ENCODE measurements around the gene NBPF4. TPM values are rescaled to one million over a fixed set of nuclear protein-coding genes. Genes with fewer than 3 reads are reported as not detected.
"Not testable (repeated sequence)": the region's sequence is repeated elsewhere in the genome, so short reads cannot be mapped to it uniquely, and the experiment has no call there.

Gene NBPF4
- polyA plus RNA-seq, 3 donors, result not detected

DNA sequence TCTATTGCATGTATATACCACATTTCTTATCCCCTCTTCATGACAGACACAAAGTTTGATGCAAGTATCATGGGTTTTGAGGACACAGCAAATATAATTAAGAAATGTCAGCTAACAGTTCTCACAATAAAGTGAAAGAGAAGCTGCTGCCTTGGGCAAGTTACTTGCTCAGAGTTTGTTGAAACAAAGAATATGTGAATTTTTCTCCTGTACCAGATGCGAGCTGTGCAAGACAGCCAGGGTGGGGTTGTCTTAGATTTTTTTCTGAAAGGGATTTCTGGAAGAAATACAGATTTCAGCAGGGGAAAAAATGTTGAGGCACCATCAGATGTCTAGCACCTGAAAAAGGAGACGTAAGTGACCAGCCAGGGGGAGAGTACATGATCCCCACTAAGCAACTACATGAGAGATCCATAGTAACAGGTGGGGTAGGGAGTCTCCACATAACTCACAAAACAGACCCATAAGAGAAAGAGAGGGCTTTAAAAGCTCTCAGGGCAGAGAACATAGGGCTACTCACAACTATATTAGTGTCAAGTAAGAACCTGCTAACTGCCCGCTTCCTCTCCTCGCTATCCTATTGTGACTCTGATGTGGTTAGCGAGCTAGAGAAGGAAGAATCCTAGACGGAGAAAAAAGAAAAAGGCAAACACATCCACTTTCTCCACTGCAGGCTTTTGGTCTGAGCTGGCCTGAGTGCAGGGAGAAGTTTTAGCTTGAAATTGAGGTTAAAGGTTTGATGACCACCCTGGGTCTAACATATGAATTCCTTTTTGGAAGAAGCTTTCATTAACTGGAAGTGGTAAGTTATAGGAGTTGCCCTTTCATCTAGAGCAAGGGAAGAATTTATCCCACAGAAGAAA lies 27.6 kb downstream of the NBPF4 start:
- WGBS, 3 donors, result 76 to 82% (median 79%) methylated on average over 5 to 6 of the region's 6 CpGs
- not testable (repeated sequence) for H3K27ac ChIP-seq (ENCODE audit: low read depth, low read length)

DNA sequence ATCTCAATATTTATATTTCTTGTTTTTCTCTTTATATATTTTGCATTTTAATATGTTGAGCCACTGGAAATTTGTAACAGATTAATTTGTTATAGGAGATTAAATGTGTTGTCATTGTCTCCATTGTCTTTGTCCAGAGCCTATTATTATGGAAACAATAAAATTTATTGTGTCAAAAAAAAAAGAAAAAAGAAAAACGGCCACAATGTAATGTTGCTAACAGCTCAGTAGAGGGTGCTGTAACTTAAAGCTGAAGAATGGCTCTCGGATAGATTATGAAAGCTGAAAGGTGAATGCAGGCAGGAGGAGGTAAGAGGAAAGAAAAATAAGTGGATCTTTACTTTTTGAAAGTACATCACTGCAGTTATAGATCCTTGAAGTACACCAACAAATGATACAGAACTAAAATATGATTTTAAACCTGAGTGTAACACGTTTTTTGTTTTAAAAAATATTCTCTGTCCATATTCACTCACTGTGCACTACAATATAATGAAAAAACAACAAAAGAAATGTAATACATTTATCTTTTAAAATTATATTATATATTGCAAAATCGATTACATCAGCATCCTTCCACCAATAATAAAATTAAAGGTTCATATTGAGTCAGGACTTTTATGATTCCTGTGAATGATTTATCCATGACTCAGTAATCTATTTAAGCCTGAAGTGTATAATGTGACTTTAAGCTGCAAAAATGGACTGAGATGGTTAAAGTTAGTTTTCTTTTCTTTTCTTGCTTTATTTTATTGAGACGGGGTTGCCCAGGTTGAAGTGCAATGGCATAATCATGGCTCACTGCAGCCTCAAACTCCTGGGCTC lies 29.0 kb downstream of the NBPF4 start:
- not testable (repeated sequence) for H3K27ac ChIP-seq (ENCODE audit: low read depth, low read length)
- 9 to 18% (median 17%) methylated on average over 4 of the region's 5 CpGs for WGBS, 3 donors

DNA sequence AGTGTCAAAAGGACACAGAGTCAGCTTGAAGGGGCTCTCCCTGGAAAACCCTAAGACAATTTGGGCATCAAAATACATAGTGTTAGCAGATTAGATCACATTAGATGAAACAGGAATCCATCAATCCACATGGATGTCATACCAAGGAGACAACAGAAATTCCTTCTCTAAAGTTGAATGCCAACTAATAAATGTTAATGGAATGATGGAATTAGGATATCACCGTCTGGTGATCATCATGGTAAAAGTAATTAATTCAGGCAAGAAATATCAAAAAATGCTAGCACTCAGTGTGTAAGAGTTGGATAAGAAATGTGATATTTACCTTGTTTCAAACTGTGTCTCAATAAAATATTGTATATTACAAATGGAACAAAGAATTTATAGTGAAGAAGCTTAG lies 32.9 kb downstream of the NBPF4 start:
- 81 to 91% (median 88%) methylated on average over 1 of the region's 1 CpG for WGBS, 3 donors
- H3K27ac ChIP-seq (ENCODE audit: low read depth, low read length), result no peak overlapping the region

- H3K27ac ChIP-seq (ENCODE audit: low read depth, low read length), result no peak overlapping the region
- 68 to 81% (median 72%) methylated on average over 11 of the region's 11 CpGs for WGBS, 3 donors
These were observed 34.3 kb downstream of the NBPF4 start for GRCh38 chr1:108209456-108210108.

DNA sequence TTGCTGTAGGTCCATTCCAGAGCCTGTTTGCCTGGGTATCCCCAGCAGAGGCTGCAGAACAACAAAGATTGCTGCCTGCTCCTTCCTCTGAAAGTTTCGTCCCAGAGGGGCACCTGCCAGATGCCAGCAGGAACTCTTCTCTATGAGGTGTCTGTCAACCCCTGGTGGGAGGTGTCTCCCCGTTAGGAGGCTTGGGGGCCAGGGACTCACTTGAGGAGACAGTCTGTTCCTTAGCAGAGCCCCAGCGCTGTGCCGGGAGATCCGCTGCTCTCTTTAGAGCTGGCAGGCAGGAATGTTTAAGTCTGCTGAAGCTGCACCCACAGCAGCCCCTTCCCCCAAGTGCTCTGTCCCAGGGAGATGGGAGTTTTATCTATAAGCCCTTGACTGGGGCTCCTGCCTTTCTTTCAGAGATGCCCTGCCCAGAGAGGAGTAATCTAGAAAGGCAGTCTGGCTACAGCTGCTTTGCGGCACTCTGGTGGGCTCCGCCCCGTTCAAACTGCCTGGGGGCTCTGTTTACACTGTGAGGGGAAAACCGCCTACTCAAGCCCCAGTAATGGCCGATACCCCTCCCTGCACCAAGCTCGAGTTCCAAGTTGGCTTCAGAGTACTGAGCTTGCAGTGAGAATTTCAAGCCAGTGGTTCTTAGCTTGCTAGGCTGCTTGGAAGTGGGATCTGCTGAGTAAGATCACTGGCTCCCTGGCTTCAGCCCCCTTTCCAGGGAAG lies 35.0 kb downstream of the NBPF4 start:
- 49 to 72% (median 70%) methylated on average over 11 of the region's 11 CpGs for WGBS, 3 donors
- H3K27ac ChIP-seq (ENCODE audit: low read depth, low read length), result no peak overlapping the region

DNA sequence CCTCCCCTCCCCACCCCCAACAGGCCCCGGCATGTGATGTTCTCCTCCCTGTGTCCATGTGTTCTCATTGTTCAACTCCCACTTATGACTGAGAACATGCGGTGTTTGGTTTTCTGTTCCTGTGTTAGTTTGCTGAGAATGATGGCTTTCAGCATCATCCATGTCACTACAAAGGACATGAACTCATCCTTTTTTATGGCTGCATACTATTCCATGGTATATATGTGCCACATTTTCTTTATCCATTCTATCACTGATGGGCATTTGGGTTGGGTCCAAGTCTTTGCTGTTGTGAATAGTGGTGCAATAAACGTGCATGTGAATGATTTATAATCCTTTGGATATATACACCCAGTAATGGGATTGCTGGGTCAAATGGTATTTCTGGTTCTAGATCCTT lies 40.3 kb downstream of the NBPF4 start:
- H3K27ac ChIP-seq (ENCODE audit: low read depth, low read length), result not testable (repeated sequence)
- 88 to 93% (median 92%) methylated on average over 3 of the region's 3 CpGs for WGBS, 3 donors

- WGBS, 3 donors, result 75 to 85% (median 85%) methylated on average over 5 of the region's 5 CpGs
- no peak overlapping the region for H3K27ac ChIP-seq (ENCODE audit: low read depth, low read length)
These were observed 42.2 kb downstream of the NBPF4 start for GRCh38 chr1:108201687-108202086.

- no peak overlapping the region for H3K27ac ChIP-seq (ENCODE audit: low read depth, low read length)
- WGBS, 3 donors, result 1 to 2% (median 2%) methylated on average over 10 of the region's 10 CpGs
These were observed 43.2 kb downstream of the NBPF4 start for GRCh38 chr1:108200687-108201051.

GRCh38 chr1:108199781-108200686 lies 43.8 kb downstream of the NBPF4 start, which contains the start of gene SLC25A24:
SLC25A24 (minus strand) TSS chr1:108200343; CDS start chr1:108200138, 205 bp downstream.
- peak within 1 kb of the TSS; percentile 13 for H3K27ac ChIP-seq (ENCODE audit: low read depth, low read length)
- WGBS, 3 donors, result 0% methylated on average over 80 to 97 of the region's 97 CpGs

GRCh38 chr1:108199201-108199691 lies 44.6 kb downstream of the NBPF4 start:
- 4 to 8% (median 4%) methylated on average over 9 of the region's 9 CpGs for WGBS, 3 donors
- H3K27ac ChIP-seq (ENCODE audit: low read depth, low read length), result peak overlapping the region; percentile 13

DNA sequence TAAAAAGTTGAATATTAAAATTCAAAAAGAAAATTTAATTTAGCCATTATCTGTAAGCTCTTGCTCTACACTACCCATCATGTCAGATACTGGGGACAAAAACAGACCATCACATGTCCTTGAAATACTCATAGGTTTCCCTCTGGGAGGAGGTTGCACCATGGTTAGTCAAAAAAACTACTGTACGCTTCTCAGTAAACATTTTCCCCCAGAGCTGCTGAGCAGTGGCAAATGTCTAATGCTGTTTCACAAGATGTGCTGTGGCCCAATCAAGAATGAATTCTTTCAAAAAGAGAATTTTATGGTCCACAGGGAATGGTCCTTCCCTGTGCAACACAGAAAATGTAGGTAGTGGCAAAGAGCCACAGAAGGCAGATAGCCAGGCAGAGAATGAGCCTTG lies 49.8 kb downstream of the NBPF4 start:
- WGBS, 3 donors, result 70 to 94% (median 86%) methylated on average over 1 of the region's 1 CpG
- no peak overlapping the region for H3K27ac ChIP-seq (ENCODE audit: low read depth, low read length)

GRCh38 chr1:108193333-108193732 lies 50.5 kb downstream of the NBPF4 start:
- H3K27ac ChIP-seq (ENCODE audit: low read depth, low read length), result no peak overlapping the region
- WGBS, 3 donors, result 92 to 98% (median 94%) methylated on average over 1 of the region's 1 CpG

DNA sequence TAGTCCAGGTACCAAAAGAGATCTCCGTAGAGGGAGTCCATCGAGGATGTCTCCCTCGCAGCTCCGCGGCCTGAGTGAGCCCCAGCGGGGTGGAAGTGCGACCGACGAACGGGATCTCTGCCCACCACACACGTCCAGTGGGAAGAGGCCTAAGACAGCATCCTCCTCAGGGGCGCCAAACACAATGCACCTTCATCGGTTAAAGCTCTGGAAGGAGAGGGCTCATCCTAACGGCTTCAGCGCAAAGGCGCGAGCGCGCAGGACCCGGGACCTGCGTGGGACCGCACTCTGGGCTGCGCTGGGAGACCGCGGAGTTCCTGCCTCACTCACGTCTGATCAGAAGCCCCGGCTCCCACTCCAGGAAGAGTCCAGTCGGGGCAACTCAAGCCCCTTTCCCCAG lies 51.3 kb downstream of the NBPF4 start:
- WGBS, 3 donors, result 98 to 99% (median 98%) methylated on average over 28 of the region's 28 CpGs
- no peak overlapping the region for H3K27ac ChIP-seq (ENCODE audit: low read depth, low read length)

DNA sequence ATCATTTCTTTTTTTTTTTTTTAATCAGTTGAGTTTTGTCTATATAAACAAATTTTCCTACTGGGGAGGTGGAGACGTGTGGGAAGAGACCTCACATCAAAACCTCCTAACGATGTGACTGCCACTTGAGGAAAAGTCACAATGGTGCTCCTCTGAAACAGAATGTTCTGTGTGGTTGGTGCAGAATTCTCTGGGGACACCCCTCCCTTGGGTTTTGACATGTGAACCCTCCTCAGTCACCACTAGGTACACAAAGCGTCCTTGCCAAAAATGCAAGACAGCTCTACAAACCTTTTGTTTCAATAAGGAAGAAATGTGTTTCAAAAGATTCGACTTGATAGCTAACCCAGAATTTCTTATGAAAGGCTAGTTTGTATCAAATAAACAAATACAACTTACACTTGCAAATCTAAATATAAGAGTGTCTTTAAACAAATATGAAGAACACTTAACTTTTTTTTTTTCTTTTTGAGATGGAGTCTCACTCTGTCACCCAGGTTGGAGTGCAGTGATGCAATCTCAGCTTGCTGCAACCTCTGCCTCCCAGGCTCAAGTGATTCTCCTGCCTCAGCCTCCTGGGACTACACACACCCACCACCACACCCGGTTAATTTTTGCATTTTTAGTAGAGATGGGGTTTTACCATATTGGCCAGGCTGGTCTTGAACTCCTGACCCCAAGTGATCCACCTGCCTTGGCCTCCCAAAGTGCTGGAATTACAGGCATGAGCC lies 53.0 kb downstream of the NBPF4 start:
- WGBS, 3 donors, result 88 to 89% (median 88%) methylated on average over 5 of the region's 5 CpGs
- no peak overlapping the region for H3K27ac ChIP-seq (ENCODE audit: low read depth, low read length)

DNA sequence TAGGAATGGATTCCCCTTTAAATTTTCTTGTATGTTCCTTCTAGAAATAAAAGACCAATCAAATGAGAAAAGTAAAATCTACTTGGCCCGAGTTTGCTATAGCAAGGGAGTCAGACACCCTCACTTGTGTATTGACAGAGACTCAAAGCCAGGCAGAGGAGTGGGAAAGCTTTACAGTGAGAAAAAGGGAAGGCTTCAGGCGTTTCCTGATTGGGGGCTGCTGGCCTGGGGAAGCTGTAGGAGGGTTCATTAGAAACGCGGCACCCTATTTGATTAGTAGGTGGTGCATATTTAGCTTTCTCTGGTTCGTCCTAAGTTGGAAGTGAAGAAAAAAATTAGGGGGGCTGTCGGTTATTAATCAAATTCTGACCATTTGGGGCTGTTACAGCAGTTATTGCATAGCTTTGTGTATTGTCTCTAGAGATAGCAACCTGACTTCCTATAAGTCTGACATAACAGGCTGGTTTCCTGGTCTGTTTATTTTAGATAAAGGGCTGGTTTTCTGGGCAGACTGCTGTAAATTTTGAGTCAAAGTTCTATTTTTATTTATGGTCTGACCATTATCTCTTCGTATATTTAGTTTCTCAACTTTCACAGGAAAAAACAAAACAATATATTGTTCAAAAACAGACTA lies 53.8 kb downstream of the NBPF4 start:
- WGBS, 3 donors, result 85 to 91% (median 88%) methylated on average over 7 of the region's 7 CpGs

DNA sequence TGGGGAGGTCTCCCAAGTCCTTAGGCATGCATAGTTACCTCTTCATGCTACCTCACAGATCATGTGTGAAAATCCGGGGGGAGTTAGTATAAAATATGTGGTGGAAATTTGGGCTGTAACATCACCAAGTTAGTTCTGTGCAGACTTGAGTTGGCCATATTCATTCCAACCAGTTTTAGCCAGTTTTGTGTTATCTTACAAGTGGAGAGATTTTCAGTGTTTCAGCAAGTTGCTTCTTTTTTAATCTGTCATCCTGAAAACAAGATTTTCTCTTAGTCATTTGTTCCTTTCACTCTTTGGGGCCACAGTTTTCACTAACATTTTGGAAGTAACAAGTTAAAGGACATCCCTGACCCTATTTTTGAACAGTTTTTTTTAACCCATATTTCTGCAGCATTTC lies 55.1 kb downstream of the NBPF4 start:
- no peak overlapping the region for H3K27ac ChIP-seq (ENCODE audit: low read depth, low read length)
- 91 to 96% (median 94%) methylated on average over 1 of the region's 1 CpG for WGBS, 3 donors

More for the DNA sequence above, 53.8 kb downstream of the NBPF4 start:
- no peak overlapping the region for H3K27ac ChIP-seq (ENCODE audit: low read depth, low read length)

Data from adipose tissue (tissue), 3 donors.